Esophagus squamous epithelium (tissue), 4 donors: ENCODE data around the gene KRTAP4-2.

Experiments
- POLR2A ChIP-seq, 4 donors: fragments of 450-650 bp; IDR thresholded peaks; one replicate each; pipeline ENCODE4 v1.6.1; 2017; ENCODE audit warnings: antibody characterized with exemption in 4 of 4, mild to moderate bottlenecking in 4 of 4, moderate library complexity in 3 of 4
- TF ChIP-seq, protein P1 (sequence below), 6 experiments: fragments of 450-650 bp in 4 of 6; fragments of 200-600 bp in 2 of 6; sonication (generic) in 2 of 6; IDR thresholded peaks; one replicate each; pipeline ENCODE4 v1.5.1; 2016 to 2019; ENCODE audit warnings: antibody characterized with exemption in 6 of 6, mild to moderate bottlenecking in 4 of 6, moderate library complexity in 4 of 6

DNA sequence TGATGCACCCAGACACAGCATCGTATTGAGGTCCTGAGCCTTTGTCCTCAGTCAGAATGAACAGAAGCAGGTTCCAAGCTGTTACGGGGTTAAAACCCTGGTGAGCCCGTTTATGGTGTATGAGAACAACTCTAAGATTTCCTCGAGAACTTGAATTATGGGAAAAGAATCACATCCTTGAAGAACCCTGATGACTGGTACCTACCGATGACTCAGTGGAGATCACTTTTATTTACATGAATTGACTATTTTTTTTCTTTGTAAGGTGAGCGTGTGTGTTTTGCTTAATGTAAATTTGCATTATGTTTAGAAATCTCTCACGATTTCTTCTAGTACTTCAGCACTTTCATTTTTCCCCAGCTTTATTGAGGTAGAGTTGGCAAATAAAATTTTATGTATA lies 14.2 kb downstream of the KRTAP4-2 start:
- TF ChIP-seq, protein P1, sequence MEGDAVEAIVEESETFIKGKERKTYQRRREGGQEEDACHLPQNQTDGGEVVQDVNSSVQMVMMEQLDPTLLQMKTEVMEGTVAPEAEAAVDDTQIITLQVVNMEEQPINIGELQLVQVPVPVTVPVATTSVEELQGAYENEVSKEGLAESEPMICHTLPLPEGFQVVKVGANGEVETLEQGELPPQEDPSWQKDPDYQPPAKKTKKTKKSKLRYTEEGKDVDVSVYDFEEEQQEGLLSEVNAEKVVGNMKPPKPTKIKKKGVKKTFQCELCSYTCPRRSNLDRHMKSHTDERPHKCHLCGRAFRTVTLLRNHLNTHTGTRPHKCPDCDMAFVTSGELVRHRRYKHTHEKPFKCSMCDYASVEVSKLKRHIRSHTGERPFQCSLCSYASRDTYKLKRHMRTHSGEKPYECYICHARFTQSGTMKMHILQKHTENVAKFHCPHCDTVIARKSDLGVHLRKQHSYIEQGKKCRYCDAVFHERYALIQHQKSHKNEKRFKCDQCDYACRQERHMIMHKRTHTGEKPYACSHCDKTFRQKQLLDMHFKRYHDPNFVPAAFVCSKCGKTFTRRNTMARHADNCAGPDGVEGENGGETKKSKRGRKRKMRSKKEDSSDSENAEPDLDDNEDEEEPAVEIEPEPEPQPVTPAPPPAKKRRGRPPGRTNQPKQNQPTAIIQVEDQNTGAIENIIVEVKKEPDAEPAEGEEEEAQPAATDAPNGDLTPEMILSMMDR (IDR thresholded peaks at IDR 0.05): no peak
- no peak for TF ChIP-seq POLR2A (IDR thresholded peaks at IDR 0.05)
